NK-92 treated with Interleukin-12 subunit alpha and Interleukin-12 subunit beta, amount 100 ng/mL, for 24 hours (cell line): ENCODE data around the gene DDX18.

Experiments used
- DNase-seq: peaks from one replicate; lab custom pipeline; 2025; lab: John Stamatoyannopoulos, UW

Gene DDX18

GRCh38 chr2:117834992-117835391 lies 20.5 kb downstream of the DDX18 start:
- DNase-seq = no peak

- DNase-seq = no peak
Observed at GRCh38 chr2:117835990-117836760, 21.7 kb downstream of the DDX18 start.

GRCh38 chr2:117845304-117845703 lies 30.8 kb downstream of the DDX18 start:
- DNase-seq = no peak

- DNase-seq = no peak
Observed at GRCh38 chr2:117850015-117850414, 35.5 kb downstream of the DDX18 start.

- no peak for DNase-seq
Observed at GRCh38 chr2:117850461-117850860, 36.0 kb downstream of the DDX18 start.

GRCh38 chr2:117851969-117852368 lies 37.5 kb downstream of the DDX18 start:
- DNase-seq = no peak

- no peak for DNase-seq
Observed at GRCh38 chr2:117853316-117853715, 38.8 kb downstream of the DDX18 start.

- DNase-seq = no peak
Observed at GRCh38 chr2:117853873-117854272, 39.4 kb downstream of the DDX18 start.

- DNase-seq = no peak
Observed at GRCh38 chr2:117854610-117855009, 40.1 kb downstream of the DDX18 start.

GRCh38 chr2:117855886-117856285 lies 41.4 kb downstream of the DDX18 start:
- DNase-seq = no peak

- no peak for DNase-seq
Observed at GRCh38 chr2:117856415-117857210, 42.1 kb downstream of the DDX18 start.

GRCh38 chr2:117858336-117858735 lies 43.8 kb downstream of the DDX18 start:
- no peak for DNase-seq

- no peak for DNase-seq
Observed at GRCh38 chr2:117858892-117859531, 44.5 kb downstream of the DDX18 start.

- DNase-seq = no peak
Observed at GRCh38 chr2:117859532-117859911, 45.0 kb downstream of the DDX18 start.

GRCh38 chr2:117859924-117860647 lies 45.6 kb downstream of the DDX18 start:
- DNase-seq = no peak

GRCh38 chr2:117862459-117862858 lies 48.0 kb downstream of the DDX18 start:
- DNase-seq = no peak

GRCh38 chr2:117875786-117876185 lies 61.3 kb downstream of the DDX18 start:
- DNase-seq = no peak

GRCh38 chr2:117879003-117879402 lies 64.5 kb downstream of the DDX18 start:
- DNase-seq = no peak
